PC-9 (cell line): ENCODE measurements around the gene SYT1. TPM values are rescaled to one million over a fixed set of nuclear protein-coding genes. Genes with fewer than 3 reads are reported as not detected.

Source experiments
- BruUV-seq: library from RNA; stranded (reverse); fragments of 400-500 nt; replicated peaks from 2 replicates; lab custom pipeline; 2021; lab: Mats Ljungman, UMichigan
- CTCF ChIA-PET: fragments of 300-600 bp; sonication (Branson Sonifier 250); formaldehyde crosslinking; loops from one replicate; lab custom pipeline; 2022; ENCODE audit warnings: antibody characterized with exemption; lab: Charles Lee
- POLR2A ChIA-PET: fragments of 300-600 bp; sonication (Branson Sonifier 250); formaldehyde crosslinking; loops from one replicate; lab custom pipeline; 2022; ENCODE audit warnings: antibody characterized with exemption; ENCODE audit not compliant: unreplicated experiment; lab: Charles Lee
- DNase-seq, 2 experiments: peaks; one replicate each; pipeline versions ENCODE4 v3.0.0 to v3.0.0-alpha.2; 2015 to 2022; ENCODE audit warnings: mixed read lengths in 1 of 2
- H2AFZ ChIP-seq: fragments of 200-600 bp; sonication (generic); 2 replicates; pipeline ENCODE4 v1.8.1; 2017; ENCODE audit warnings: antibody characterized with exemption
- H3F3A ChIP-seq: fragments of 200-600 bp; sonication (generic); 2 replicates; pipeline ENCODE4 v1.8.1; 2017; ENCODE audit warnings: antibody characterized with exemption, mild to moderate bottlenecking, low read depth; ENCODE audit not compliant: insufficient read depth
- H3K27ac ChIP-seq: fragments of 200-600 bp; sonication (generic); 2 replicates; pipeline ENCODE4 v1.6.1; 2016; ENCODE audit warnings: mixed run types
- H3K27me3 ChIP-seq: fragments of 200-600 bp; sonication (generic); 2 replicates; pipeline ENCODE4 v1.6.1; 2016; ENCODE audit warnings: low read depth, mixed run types; ENCODE audit not compliant: insufficient read depth
- H3K36me3 ChIP-seq: fragments of 200-600 bp; sonication (generic); 2 replicates; pipeline ENCODE4 v1.6.1; 2016; ENCODE audit warnings: low read depth, mixed run types
- H3K4me1 ChIP-seq: fragments of 200-600 bp; sonication (generic); replicated peaks from 2 replicates; pipeline ENCODE4 v1.6.1; 2016; ENCODE audit warnings: mixed run types; ENCODE audit not compliant: insufficient read depth
- H3K4me2 ChIP-seq: fragments of 200-600 bp; sonication (generic); 2 replicates; pipeline ENCODE4 v1.6.1; 2017; ENCODE audit warnings: mixed run types
- H3K4me3 ChIP-seq: fragments of 200-600 bp; sonication (generic); 2 replicates; pipeline ENCODE4 v1.6.1; 2016; ENCODE audit warnings: mixed run types
- H3K79me2 ChIP-seq: fragments of 200-600 bp; sonication (generic); 2 replicates; pipeline ENCODE4 v1.6.1; 2017; ENCODE audit warnings: low read depth, mixed run types
- H3K9me2 ChIP-seq: fragments of 200-600 bp; sonication (generic); 2 replicates; pipeline ENCODE4 v1.8.1; 2017; ENCODE audit warnings: mild to moderate bottlenecking; ENCODE audit not compliant: insufficient read depth
- H3K9me3 ChIP-seq: fragments of 200-600 bp; sonication (generic); 2 replicates; pipeline ENCODE4 v1.8.1; 2016; ENCODE audit warnings: low read depth; ENCODE audit not compliant: insufficient read depth
- H4K20me1 ChIP-seq: fragments of 200-600 bp; sonication (generic); 2 replicates; pipeline ENCODE4 v1.8.1; 2017; ENCODE audit not compliant: insufficient read depth
- EZH2 ChIP-seq: fragments of 200-600 bp; sonication (generic); IDR thresholded peaks from 2 replicates; pipeline ENCODE4 v1.8.0; 2017; ENCODE audit warnings: antibody characterized with exemption, low read depth
- intact Hi-C: fragments of 100-400 bp; cut with micrococcal nuclease; formaldehyde crosslinking; loops from one replicate; pipeline ENCODE4 v1.10.0; 2022; ENCODE audit not compliant: unreplicated experiment
- total RNA-seq: library from RNA; stranded (reverse); gene quantifications from 2 replicates; pipeline ENCODE4 v1.2.3, GENCODE V29; 2021
- TF ChIP-seq, protein P1 (sequence below): fragments of 200-600 bp; sonication (generic); conservative IDR thresholded peaks from 2 replicates; pipeline ENCODE4 v1.6.1; 2017; ENCODE audit warnings: mixed run types, antibody characterized with exemption, mild to moderate bottlenecking, moderate library complexity

SYT1 gene
- total RNA-seq, 1 experiment from 2014 or later = 1.2 TPM

DNA sequence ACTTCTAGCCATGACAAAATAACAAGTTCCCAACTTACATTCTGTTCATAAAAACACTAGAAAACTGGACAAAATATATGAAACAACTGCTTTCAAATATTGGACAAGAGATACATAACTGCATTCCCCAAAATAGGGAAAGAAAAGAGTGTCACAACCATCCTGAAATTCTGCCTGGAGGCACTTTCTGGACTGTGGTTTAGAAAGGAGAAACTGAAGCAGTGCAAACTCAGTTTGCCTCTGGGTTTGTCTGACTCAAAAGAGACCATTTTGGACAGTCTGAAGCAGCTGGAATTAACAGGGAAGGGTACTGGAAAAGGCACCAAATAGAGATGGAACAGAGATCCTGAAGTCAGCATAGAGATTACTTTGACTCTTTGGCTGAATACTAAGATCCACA lies 11.3 kb upstream of the SYT1 start:
- TF ChIP-seq EZH2 = no peak
- TF ChIP-seq, protein P1, sequence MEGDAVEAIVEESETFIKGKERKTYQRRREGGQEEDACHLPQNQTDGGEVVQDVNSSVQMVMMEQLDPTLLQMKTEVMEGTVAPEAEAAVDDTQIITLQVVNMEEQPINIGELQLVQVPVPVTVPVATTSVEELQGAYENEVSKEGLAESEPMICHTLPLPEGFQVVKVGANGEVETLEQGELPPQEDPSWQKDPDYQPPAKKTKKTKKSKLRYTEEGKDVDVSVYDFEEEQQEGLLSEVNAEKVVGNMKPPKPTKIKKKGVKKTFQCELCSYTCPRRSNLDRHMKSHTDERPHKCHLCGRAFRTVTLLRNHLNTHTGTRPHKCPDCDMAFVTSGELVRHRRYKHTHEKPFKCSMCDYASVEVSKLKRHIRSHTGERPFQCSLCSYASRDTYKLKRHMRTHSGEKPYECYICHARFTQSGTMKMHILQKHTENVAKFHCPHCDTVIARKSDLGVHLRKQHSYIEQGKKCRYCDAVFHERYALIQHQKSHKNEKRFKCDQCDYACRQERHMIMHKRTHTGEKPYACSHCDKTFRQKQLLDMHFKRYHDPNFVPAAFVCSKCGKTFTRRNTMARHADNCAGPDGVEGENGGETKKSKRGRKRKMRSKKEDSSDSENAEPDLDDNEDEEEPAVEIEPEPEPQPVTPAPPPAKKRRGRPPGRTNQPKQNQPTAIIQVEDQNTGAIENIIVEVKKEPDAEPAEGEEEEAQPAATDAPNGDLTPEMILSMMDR = no peak
- no peaks in the 10 kb centered on the region; the same call in 1 of the 2 replicates for H3K9me2 ChIP-seq
- DNase-seq = no peak
- no peaks in the 10 kb centered on the region for H3K27me3 ChIP-seq
- POLR2A ChIA-PET = interaction anchor here (0.7 kb wide), 1 partner anchor 697 kb away, joined by 3 read pairs; no protein-coding TSS in a partner anchor
- no peak overlapping the region for H3K4me2 ChIP-seq
- H3K9me3 ChIP-seq = no peaks in the 10 kb centered on the region
- BruUV-seq = no TSS peak
- H3K4me3 ChIP-seq = no peak overlapping the region
- CTCF ChIA-PET = interaction anchor here (0.5 kb wide), 1 partner anchor 38 kb away, joined by 3 read pairs; no protein-coding TSS in a partner anchor
- H4K20me1 ChIP-seq = no peaks in the 10 kb centered on the region
- H2AFZ ChIP-seq = no peak overlapping the region
- no peaks in the 10 kb centered on the region for H3F3A ChIP-seq
- H3K36me3 ChIP-seq = no peaks in the 10 kb centered on the region
- H3K27ac ChIP-seq = no peak overlapping the region
- intact Hi-C loops = no loop called here
- no peaks in the 10 kb centered on the region for H3K79me2 ChIP-seq
- H3K4me1 ChIP-seq = no peaks in the 10 kb centered on the region

DNA sequence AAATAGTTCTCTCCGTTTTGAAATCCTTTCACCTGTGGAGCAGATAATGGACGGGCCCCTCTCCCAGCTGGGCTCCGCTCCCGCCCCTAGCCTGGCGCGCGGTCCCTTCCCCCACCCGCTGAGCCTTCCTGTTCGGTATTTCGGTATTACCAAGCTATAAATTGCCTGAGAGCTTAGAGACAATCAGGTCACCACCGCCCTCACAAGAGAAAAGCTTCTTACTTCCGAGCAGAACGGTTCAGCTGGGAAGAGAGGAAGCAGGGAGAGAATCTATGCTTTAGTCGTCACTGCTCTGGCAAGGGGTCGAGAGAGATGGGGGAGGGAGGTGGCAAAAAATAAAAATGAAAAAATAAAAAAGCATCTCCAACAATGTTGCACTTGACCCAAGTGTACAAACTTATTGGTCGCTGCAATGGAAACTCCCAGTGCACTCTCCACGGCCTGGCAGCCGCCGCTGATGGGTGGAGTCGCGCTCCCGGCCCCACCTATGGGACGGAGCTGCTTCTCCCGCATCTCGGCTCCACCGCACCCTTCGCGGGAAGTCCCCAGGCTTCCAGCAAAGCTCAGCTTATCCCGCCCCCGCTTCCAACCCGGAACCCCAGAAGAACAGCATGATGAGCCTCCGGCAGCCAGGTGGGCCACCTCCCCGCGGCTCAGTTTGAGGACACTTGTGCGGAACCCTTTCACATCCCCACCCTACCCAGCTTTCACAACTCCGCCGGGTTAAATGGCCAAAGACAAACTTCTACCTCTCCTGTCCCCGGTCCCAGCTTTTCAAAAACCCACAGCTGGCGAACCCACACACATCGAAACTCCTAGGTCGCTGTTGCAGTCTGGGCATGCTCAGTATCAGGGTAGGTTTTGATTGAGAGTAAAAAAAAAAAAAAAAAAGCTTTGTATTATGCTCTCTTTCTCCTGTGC lies 832 bp upstream of the SYT1 start:
- ChIA-PET POLR2A (interaction anchor here (0.6 to 0.7 kb wide), 4 partner anchors 15 to 313 kb away, joined by 3 to 9 read pairs (median 6); no protein-coding TSS in a partner anchor), CTCF (interaction anchor here (0.6 to 0.7 kb wide), 2 partner anchors 281 to 580 kb away, joined by 3 to 4 read pairs; no protein-coding TSS in a partner anchor)
- Histone ChIP-seq H3K27me3 (no peaks in the 10 kb centered on the region), H3K79me2 (no peaks in the 10 kb centered on the region), H3K9me2 (no peaks in the 10 kb centered on the region), H3K4me1 (0 out of 2 replicates have a peak, but pooled peaks cover 7% of the 10 kb centered on the region), H3K27ac (peak overlapping the region; percentile 10; the same call in 1 of the 2 replicates), H3K4me2 (peak overlapping the region; percentile 92), H3K36me3 (no peaks in the 10 kb centered on the region), H3F3A (no peaks in the 10 kb centered on the region), H3K4me3 (peak overlapping the region; percentile 96), H4K20me1 (no peaks in the 10 kb centered on the region), H2AFZ (peak overlapping the region; percentile 99), H3K9me3 (no peaks in the 10 kb centered on the region)
- TF ChIP-seq EZH2 = no peak
- TF ChIP-seq, protein P1 = no peak
- intact Hi-C loops = loop anchor here (5.0 kb wide), 1 partner anchor 144 kb away; no protein-coding TSS in a partner anchor
- TSS peak; percentile 49 for BruUV-seq
- DNase-seq = peak; percentile 43 to 56

DNA sequence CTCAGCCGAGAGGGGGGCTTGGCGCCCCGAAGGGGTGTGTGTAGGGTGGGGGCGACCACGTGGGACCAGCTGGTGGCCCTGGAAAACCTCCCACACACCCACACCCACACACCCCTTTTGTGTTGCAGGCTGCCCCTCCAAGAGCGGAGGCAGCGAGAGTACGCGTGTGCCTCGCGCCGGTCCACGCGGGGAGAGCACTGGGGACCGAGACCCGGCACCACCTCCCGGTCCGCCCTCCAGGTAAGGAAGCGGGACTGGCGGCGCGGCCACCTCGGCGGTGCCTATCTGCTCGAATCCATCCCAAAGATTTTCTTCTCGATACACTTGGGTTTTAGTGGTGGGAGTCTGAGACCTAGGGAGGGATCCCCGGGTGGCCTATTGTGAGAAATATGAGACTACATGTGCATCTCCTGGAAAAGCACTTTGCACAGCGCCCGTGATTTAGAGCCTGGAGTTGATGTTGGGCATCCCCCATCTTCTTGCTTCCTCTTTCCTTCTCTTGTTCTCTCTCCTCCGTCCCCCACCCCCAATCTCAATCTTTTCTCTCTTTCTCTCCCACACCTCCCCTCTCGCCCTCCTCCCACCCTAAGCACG lies 393 bp downstream of the SYT1 start:
- no peaks in the 10 kb centered on the region for H3K9me3 ChIP-seq
- no peaks in the 10 kb centered on the region for H4K20me1 ChIP-seq
- H3K27ac ChIP-seq = no peak overlapping the region
- no peak for DNase-seq
- H3F3A ChIP-seq = no peaks in the 10 kb centered on the region
- H3K4me3 ChIP-seq = peak overlapping the region; percentile 96; the same call in 1 of the 2 replicates
- no peaks in the 10 kb centered on the region for H3K9me2 ChIP-seq
- H3K79me2 ChIP-seq = no peaks in the 10 kb centered on the region
- H3K4me1 ChIP-seq = 0 out of 2 replicates have a peak, but pooled peaks cover 7% of the 10 kb centered on the region
- no peaks in the 10 kb centered on the region for H3K27me3 ChIP-seq
- intact Hi-C loops = loop anchor here (5.0 kb wide), 1 partner anchor 142 kb away; no protein-coding TSS in a partner anchor
- CTCF ChIA-PET = interaction anchor here (0.6 kb wide), 1 partner anchor 582 kb away, joined by 4 read pairs; no protein-coding TSS in a partner anchor
- BruUV-seq = no TSS peak
- TF ChIP-seq, protein P1 = no peak
- no peak for TF ChIP-seq EZH2
- peak overlapping the region; percentile 99 for H2AFZ ChIP-seq
- no peaks in the 10 kb centered on the region for H3K36me3 ChIP-seq
- H3K4me2 ChIP-seq = peak overlapping the region; percentile 92
- POLR2A ChIA-PET = interaction anchor here (0.6 to 0.7 kb wide), 3 partner anchors 14 to 312 kb away, joined by 6 to 9 read pairs (median 7); no protein-coding TSS in a partner anchor
